Panc1 (cell line): Measurements from ENCODE around the gene FOSB. TPM values are rescaled to one million over a fixed set of nuclear protein-coding genes. Genes with fewer than 3 reads are reported as not detected.

Experiments
- ATAC-seq: fragments of 200-7000 bp; cut with Tn5 transposase; 2 replicates; pipeline ENCODE4 v1.9.1; 2020; ENCODE audit warnings: mild to moderate bottlenecking, moderate library complexity
- BruUV-seq: library from RNA; stranded (reverse); fragments of 400-500 nt; replicated peaks from 2 replicates; lab custom pipeline; 2021; lab: Mats Ljungman, UMichigan
- CTCF ChIA-PET: fragments of 300-600 bp; sonication (Branson Sonifier 250); formaldehyde crosslinking; loops from one replicate; lab custom pipeline; 2022; ENCODE audit warnings: antibody characterized with exemption; lab: Charles Lee
- POLR2A ChIA-PET: fragments of 300-600 bp; sonication (Branson Sonifier 250); formaldehyde crosslinking; loops from one replicate; lab custom pipeline; 2022; ENCODE audit warnings: antibody characterized with exemption; lab: Charles Lee
- DNase-seq: peaks from one replicate; pipeline ENCODE4 v3.0.0-alpha.2; 2010; ENCODE audit warnings: low read depth, low spot score
- H3K27ac ChIP-seq: 2 replicates; pipeline ENCODE4 v1.5.1; 2011; ENCODE audit warnings: mild to moderate bottlenecking, low read length, inconsistent platforms
- H3K27me3 ChIP-seq: fragments of 200-500 bp; sonication (Bioruptor generic); 2 replicates; pipeline ENCODE4 v1.6.0; 2014; ENCODE audit warnings: low read length, inconsistent platforms; ENCODE audit not compliant: control insufficient read depth, insufficient read depth
- H3K36me3 ChIP-seq: fragments of 200-500 bp; sonication (Bioruptor generic); 2 replicates; pipeline ENCODE4 v1.5.1; 2014; ENCODE audit warnings: inconsistent platforms, mild to moderate bottlenecking, low read length, moderate library complexity; ENCODE audit not compliant: control insufficient read depth, insufficient read depth
- H3K4me1 ChIP-seq: 2 replicates; pipeline ENCODE4 v1.5.1; 2011; ENCODE audit warnings: inconsistent platforms, mild to moderate bottlenecking, low read length, moderate library complexity; ENCODE audit not compliant: control insufficient read depth, insufficient read depth
- H3K4me3 ChIP-seq, 2 experiments: 2 replicates each; pipeline ENCODE4 v1.5.1; 2011 to 2012; ENCODE audit warnings: low read depth in 2 of 2, low read length in 2 of 2, mild to moderate bottlenecking in 2 of 2, inconsistent platforms in 1 of 2, moderate library complexity in 1 of 2
- H3K9me3 ChIP-seq: fragments of 200-500 bp; sonication (Bioruptor generic); 2 replicates; pipeline ENCODE4 v1.5.1; 2014; ENCODE audit warnings: low read depth, mild to moderate bottlenecking, inconsistent platforms, low read length, moderate library complexity; ENCODE audit not compliant: control insufficient read depth, insufficient read depth
- CTCF ChIP-seq: fragments of 450-650 bp; IDR thresholded peaks from 2 replicates; pipeline ENCODE4 v1.5.1; 2017; ENCODE audit warnings: mild to moderate bottlenecking
- POLR2AphosphoS5 ChIP-seq: IDR thresholded peaks from 2 replicates; pipeline ENCODE4 v1.6.1; 2012; ENCODE audit warnings: mild to moderate bottlenecking, low read depth, low read length, moderate library complexity
- REST ChIP-seq, 2 experiments: IDR thresholded peaks; 2 replicates each; pipeline ENCODE4 v1.6.1; 2011 to 2012; ENCODE audit warnings: low read depth in 2 of 2, control low read depth in 1 of 2, low read length in 1 of 2, mild to moderate bottlenecking in 1 of 2, moderate library complexity in 1 of 2; ENCODE audit not compliant: insufficient read depth in 1 of 2
- SIN3A ChIP-seq: IDR thresholded peaks from 2 replicates; pipeline ENCODE4 v1.6.1; 2012; ENCODE audit warnings: low read depth, mild to moderate bottlenecking, low read length, moderate library complexity, borderline replicate concordance; ENCODE audit not compliant: insufficient read depth
- TCF7L2 ChIP-seq: IDR thresholded peaks from 2 replicates; pipeline ENCODE4 v1.6.1; 2011; ENCODE audit warnings: mild to moderate bottlenecking, low read depth, low read length, inconsistent platforms
- in situ Hi-C: cut with HindIII; loops from 2 replicates; pipeline ENCODE4 v1.10.0; 2016; ENCODE audit warnings: low sequenced_read_pairs, low pct_unique_long_range_greater_than_20kb
- intact Hi-C: fragments of 100-400 bp; cut with micrococcal nuclease; formaldehyde crosslinking; loops from one replicate; pipeline ENCODE4 v1.10.0; 2022; ENCODE audit not compliant: unreplicated experiment
- total RNA-seq: library from RNA; stranded (reverse); gene quantifications from one replicate; pipeline ENCODE4 v1.2.1, GENCODE V29; 2021; ENCODE audit not compliant: unreplicated experiment

Gene FOSB
- total RNA-seq, 1 experiment from 2014 or later: 13.4 TPM

GRCh38 chr19:45489216-45489855, 21.5 kb downstream of the FOSB start:
- H3K9me3 ChIP-seq: no peaks in the 10 kb centered on the region
- POLR2A ChIA-PET: interaction anchor here (0.6 kb wide), 2 partner anchors 167 to 392 kb away, joined by 4 to 5 read pairs; no protein-coding TSS in a partner anchor
- ATAC-seq (no peak), DNase-seq (no peak)
- no peaks in the 10 kb centered on the region for H3K4me1 ChIP-seq
- intact Hi-C loops (no loop called here), in situ Hi-C loops (no loop called here)
- no peaks in the 10 kb centered on the region for H3K36me3 ChIP-seq
- no peaks in the 10 kb centered on the region for H3K27me3 ChIP-seq
- BruUV-seq: no TSS peak
- no peak overlapping the region for H3K4me3 ChIP-seq
- H3K27ac ChIP-seq: no peak overlapping the region
- TF ChIP-seq POLR2AphosphoS5 (no peak), SIN3A (no peak), CTCF (no peak), REST (IDR thresholded peaks at IDR 0.05; ENCODE audit: insufficient read depth in 1 of 2, low read depth in 2 of 2, low read length in 1 of 2) (no peak), TCF7L2 (no peak)
- CTCF ChIA-PET: no interaction called here

- H3K27ac ChIP-seq: no peak overlapping the region
- intact Hi-C loops (no loop called here), in situ Hi-C loops (no loop called here)
- H3K9me3 ChIP-seq: no peaks in the 10 kb centered on the region
- no peak for ATAC-seq
- TF ChIP-seq SIN3A: no peak
- TF ChIP-seq TCF7L2: no peak
- TF ChIP-seq POLR2AphosphoS5: no peak
- no peak for TF ChIP-seq CTCF
- ChIA-PET POLR2A (no interaction called here), CTCF (no interaction called here)
- H3K27me3 ChIP-seq: no peaks in the 10 kb centered on the region
- H3K36me3 ChIP-seq: no peaks in the 10 kb centered on the region
- no TSS peak for BruUV-seq
- no peak overlapping the region for H3K4me3 ChIP-seq
- H3K4me1 ChIP-seq: peaks cover 3% of the 10 kb centered on the region; the same call in 1 of the 2 replicates
- DNase-seq: no peak
Measured at GRCh38 chr19:45492137-45492626, 24.4 kb downstream of the FOSB start.
